SH-SY5Y (cell line): ENCODE measurements around the gene TMEM144.

Source experiments
- GATA2 ChIP-seq: IDR thresholded peaks from 2 replicates; pipeline ENCODE4 v1.6.1; 2011; ENCODE audit warnings: mild to moderate bottlenecking, low read depth, low read length
- GATA3 ChIP-seq: IDR thresholded peaks from 2 replicates; pipeline ENCODE4 v1.6.1; 2011; ENCODE audit warnings: low read depth, mild to moderate bottlenecking, low read length, moderate library complexity

GRCh38 chr4:158172261-158173258 is 37.7 kb upstream of the TMEM144 start, which contains the start of gene GASK1B:
- TF ChIP-seq GATA2 (no peak), GATA3 (no peak)
